ENCODE measurements around the gene KRTAP12-4. TPM values are rescaled to one million over a fixed set of nuclear protein-coding genes. Genes with fewer than 3 reads are reported as not detected.

KRTAP12-4 gene
- total RNA-seq, 4 donors from 2014 or later, result not detected

DNA sequence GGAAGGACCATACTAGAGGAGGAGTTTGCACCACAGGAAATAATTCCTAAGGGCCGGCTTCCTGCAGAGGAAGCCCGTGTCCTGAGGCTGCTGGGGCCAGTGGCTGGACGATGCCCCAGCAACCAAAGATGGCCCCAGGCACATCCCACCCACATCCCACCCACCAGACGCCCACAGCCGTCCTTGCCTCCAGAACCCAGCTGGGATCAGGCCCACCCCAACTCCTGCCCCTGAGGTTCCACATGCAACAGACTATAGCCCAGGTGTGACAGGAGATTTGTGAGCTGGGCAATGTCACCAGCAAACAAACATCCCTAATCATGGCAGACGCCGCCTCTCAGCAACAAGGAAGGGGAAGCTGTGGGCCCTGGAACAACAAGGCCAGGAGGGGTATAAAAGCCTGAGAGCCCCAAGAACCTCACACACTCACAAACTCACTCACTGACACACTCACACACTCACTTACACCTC is 27.8 kb downstream of the KRTAP12-4 start, which contains the start of gene KRTAP10-9:
KRTAP10-9 (plus strand) TSS at position 421 of the 471 bp plus-strand sequence. CDS start 79 bp downstream, outside the sequence.
- Histone ChIP-seq H3K27ac (no peak within 1 kb of the TSS), H3K9me3 (peaks cover 16% of the 10 kb centered on the region), H3K36me3 (no peaks in the 10 kb centered on the region), H3K27me3 (peaks cover 21% of the 10 kb centered on the region), H3K4me3 (no peak within 1 kb of the TSS), H3K4me1 (no peaks in the 10 kb centered on the region)
- WGBS, result 70% methylated on average over 2 of the region's 7 CpGs
- DNase-seq (ENCODE audit: low spot score in 2 of 2), result no peak
- TF ChIP-seq POLR2A (IDR thresholded peaks at IDR 0.05) (no peak), EP300 (IDR thresholded peaks at IDR 0.05) (no peak), POLR2AphosphoS5 (IDR thresholded peaks at IDR 0.05) (no peak)
- TF ChIP-seq, protein P1, sequence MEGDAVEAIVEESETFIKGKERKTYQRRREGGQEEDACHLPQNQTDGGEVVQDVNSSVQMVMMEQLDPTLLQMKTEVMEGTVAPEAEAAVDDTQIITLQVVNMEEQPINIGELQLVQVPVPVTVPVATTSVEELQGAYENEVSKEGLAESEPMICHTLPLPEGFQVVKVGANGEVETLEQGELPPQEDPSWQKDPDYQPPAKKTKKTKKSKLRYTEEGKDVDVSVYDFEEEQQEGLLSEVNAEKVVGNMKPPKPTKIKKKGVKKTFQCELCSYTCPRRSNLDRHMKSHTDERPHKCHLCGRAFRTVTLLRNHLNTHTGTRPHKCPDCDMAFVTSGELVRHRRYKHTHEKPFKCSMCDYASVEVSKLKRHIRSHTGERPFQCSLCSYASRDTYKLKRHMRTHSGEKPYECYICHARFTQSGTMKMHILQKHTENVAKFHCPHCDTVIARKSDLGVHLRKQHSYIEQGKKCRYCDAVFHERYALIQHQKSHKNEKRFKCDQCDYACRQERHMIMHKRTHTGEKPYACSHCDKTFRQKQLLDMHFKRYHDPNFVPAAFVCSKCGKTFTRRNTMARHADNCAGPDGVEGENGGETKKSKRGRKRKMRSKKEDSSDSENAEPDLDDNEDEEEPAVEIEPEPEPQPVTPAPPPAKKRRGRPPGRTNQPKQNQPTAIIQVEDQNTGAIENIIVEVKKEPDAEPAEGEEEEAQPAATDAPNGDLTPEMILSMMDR (IDR thresholded peaks at IDR 0.05), result no peak

DNA sequence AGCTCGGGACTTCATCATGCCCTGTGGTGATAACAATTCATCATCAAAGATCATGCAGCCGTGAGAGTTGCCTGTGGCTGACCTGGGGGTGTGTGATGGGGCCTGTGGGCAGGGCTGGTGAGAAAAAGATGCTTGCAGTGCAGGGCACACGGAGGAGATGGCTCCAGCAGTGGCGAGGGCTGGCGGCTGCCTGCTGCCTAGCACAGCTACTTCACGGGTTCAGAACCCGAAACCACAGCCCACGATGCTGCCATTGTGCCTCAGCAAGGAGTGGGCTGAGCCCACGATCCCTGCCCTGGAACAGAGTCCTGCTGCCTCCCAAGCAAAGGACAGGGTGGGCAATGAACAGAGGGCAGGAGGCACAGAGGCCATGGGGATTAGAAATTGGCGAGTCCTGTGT is 28.2 kb downstream of the KRTAP12-4 start:
- Histone ChIP-seq H3K9me3 (peaks cover 11% of the 10 kb centered on the region), H3K4me1 (no peaks in the 10 kb centered on the region), H3K27me3 (peaks cover 21% of the 10 kb centered on the region), H3K36me3 (no peaks in the 10 kb centered on the region), H3K4me3 (no peak overlapping the region), H3K27ac (no peak overlapping the region)
- 79% methylated on average over 10 of the region's 10 CpGs for WGBS
- no peak for TF ChIP-seq POLR2AphosphoS5 (IDR thresholded peaks at IDR 0.05)
- TF ChIP-seq EP300 (IDR thresholded peaks at IDR 0.05), result no peak
- TF ChIP-seq, protein P1 (IDR thresholded peaks at IDR 0.05), result no peak
- TF ChIP-seq POLR2A (IDR thresholded peaks at IDR 0.05), result no peak
- no peak for DNase-seq (ENCODE audit: low spot score in 2 of 2)

DNA sequence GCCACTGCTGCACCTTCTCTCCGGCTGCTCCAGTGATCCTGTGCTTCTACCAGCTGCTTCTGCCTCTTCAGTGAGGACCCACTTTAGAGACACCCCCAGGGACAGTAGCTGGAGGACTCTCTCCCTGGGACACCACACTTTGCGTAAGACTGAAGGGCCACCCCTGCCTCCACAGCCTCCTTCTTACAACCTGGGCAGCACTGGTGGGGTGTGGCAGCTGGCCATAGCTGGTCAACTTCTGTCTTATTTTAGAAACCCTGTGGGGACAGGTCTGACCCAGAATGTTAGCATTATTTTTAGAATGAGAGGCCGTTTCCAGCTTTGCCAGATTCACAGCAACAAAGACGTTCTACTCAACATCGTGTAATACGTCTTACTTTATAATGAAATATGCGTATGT is 28.7 kb downstream of the KRTAP12-4 start:
- H3K4me3 ChIP-seq, result no peak overlapping the region
- no peaks in the 10 kb centered on the region for H3K4me1 ChIP-seq
- 95% methylated on average over 7 of the region's 7 CpGs for WGBS
- peaks cover 21% of the 10 kb centered on the region for H3K27me3 ChIP-seq
- H3K9me3 ChIP-seq, result peaks cover 8% of the 10 kb centered on the region
- no peak for DNase-seq (ENCODE audit: low spot score in 2 of 2)
- no peak overlapping the region for H3K27ac ChIP-seq
- TF ChIP-seq EP300 (IDR thresholded peaks at IDR 0.05) (no peak), POLR2AphosphoS5 (IDR thresholded peaks at IDR 0.05) (no peak), POLR2A (IDR thresholded peaks at IDR 0.05) (no peak)
- TF ChIP-seq, protein P1 (IDR thresholded peaks at IDR 0.05), result no peak
- H3K36me3 ChIP-seq, result no peaks in the 10 kb centered on the region

DNA sequence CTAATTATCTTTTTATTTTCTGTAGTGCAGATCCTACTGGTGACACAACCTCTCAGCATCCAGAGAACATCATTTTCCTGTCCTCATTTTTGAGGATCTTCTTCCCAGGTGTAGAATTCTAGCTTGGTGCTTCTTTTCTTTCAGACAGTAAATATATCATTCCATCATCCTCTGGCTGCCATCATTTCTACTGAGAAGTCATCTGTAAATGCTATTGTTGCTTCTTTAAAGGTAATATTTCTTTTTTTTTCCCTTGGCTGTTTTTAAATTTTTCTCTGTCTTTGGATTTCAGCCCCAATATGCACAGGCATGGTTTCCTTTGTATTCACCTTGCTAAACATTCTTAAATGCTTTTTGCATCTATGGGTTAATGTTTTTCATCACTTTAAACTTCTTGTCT is 30.9 kb downstream of the KRTAP12-4 start:
- no peak for DNase-seq (ENCODE audit: low spot score in 2 of 2)
- Histone ChIP-seq H3K27ac (no peak overlapping the region), H3K4me3 (no peak overlapping the region), H3K36me3 (no peaks in the 10 kb centered on the region), H3K9me3 (peaks cover 15% of the 10 kb centered on the region), H3K27me3 (peaks cover 15% of the 10 kb centered on the region), H3K4me1 (no peaks in the 10 kb centered on the region)
- TF ChIP-seq, protein P1 (IDR thresholded peaks at IDR 0.05), result no peak
- TF ChIP-seq EP300 (IDR thresholded peaks at IDR 0.05) (no peak), POLR2A (IDR thresholded peaks at IDR 0.05) (no peak), POLR2AphosphoS5 (IDR thresholded peaks at IDR 0.05) (no peak)

DNA sequence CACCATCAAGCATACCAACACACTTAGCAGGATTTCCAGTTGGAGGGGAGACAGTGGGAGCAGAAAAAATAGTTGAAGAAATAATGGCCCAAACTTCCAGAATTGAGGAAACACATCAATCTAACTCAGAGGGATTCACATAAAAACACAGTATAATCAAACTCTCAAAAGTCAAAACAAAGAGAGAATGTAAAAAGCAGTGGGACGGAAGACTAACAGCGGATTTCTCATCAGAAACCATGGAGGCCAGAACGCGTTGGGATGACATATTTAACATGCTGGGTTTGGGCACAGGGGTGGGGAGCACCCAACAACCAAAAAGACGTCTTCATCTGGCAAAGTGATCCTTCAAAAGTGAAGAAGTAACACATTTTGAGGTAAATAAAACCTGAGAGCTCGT is 34.6 kb downstream of the KRTAP12-4 start:
- H3K9me3 ChIP-seq, result peaks cover 15% of the 10 kb centered on the region
- TF ChIP-seq, protein P1 (IDR thresholded peaks at IDR 0.05), result no peak
- TF ChIP-seq EP300 (IDR thresholded peaks at IDR 0.05), result no peak
- no peak for TF ChIP-seq POLR2A (IDR thresholded peaks at IDR 0.05)
- no peak for TF ChIP-seq POLR2AphosphoS5 (IDR thresholded peaks at IDR 0.05)
- 88% methylated on average over 6 of the region's 6 CpGs for WGBS
- H3K27me3 ChIP-seq, result peaks cover 15% of the 10 kb centered on the region
- no peak overlapping the region for H3K27ac ChIP-seq
- H3K4me1 ChIP-seq, result no peaks in the 10 kb centered on the region
- H3K36me3 ChIP-seq, result no peaks in the 10 kb centered on the region
- no peak overlapping the region for H3K4me3 ChIP-seq
- no peak for DNase-seq (ENCODE audit: low spot score in 2 of 2)

All from suprapubic skin (tissue), 4 donors.